ENCODE measurements around the gene KCNQ1. TPM values are rescaled to one million over a fixed set of nuclear protein-coding genes. Genes with fewer than 3 reads are reported as not detected.

KCNQ1 gene
- polyA plus RNA-seq, 1 experiment: not detected

- POLR2A ChIA-PET: no interaction called here
- no peak for DNase-seq (ENCODE audit: low read depth, low spot score)
Observed at GRCh38 chr11:2765491-2765890, 320.7 kb downstream of the KCNQ1 start.

DNA sequence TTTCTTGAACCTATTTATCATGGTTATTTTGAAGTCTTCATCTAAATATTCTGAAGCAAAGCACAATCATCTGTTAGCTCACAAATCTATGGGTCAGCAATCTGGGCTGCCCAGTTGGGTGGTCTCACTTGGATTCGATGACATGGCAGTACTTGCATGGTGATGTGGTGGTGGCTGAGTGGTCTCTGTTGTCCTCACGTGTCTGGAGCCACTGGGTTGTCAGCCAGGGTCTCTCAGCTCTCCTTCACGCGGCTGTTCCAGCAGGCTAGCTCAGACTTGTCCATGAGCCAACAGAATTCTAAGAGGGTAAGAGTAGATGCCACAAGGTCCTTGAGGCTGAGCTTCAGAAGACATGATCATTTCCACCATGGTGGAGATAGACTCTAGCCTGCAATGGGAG is 321.4 kb downstream of the KCNQ1 start:
- H3K27ac ChIP-seq (ENCODE audit: low read depth, low read length): no peak overlapping the region
- CTCF ChIA-PET: no interaction called here
- DNase-seq (ENCODE audit: low read depth, low spot score): no peak

More at GRCh38 chr11:2765491-2765890, 320.7 kb downstream of the KCNQ1 start:
- CTCF ChIA-PET: no interaction called here
- Histone ChIP-seq H3K9me3 (ENCODE audit: control insufficient read depth, insufficient read depth, low read length) (peaks cover 5% of the 10 kb centered on the region), H3K27me3 (ENCODE audit: control insufficient read depth, insufficient read depth, low read length) (peaks cover 2% of the 10 kb centered on the region), H3K27ac (ENCODE audit: low read depth, low read length) (no peak overlapping the region), H3K4me3 (ENCODE audit: low read depth, low read length) (no peak overlapping the region)
- no peak for TF ChIP-seq CTCF (IDR thresholded peaks at IDR 0.05; ENCODE audit: low read depth, low read length)

DNA sequence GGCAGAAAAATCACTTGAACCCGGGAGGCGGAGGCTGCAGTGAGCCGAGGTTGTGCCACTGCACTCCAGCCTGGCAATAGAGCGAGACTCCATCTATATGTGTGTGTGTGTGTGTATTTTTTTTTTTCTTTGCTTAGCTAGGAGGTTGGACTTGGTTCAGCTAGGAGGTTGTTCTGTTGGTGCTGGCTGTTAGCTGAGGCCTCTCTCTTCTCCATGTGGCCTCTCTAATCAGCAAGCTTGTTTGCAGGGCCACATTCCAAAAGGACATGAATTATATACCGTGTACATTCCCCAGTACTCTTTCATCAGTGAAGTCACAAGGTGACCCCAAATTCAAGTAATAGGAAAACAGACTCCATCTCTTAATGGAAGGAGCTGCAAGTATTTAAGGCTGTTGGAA is 322.3 kb downstream of the KCNQ1 start:
- POLR2A ChIA-PET: no interaction called here
- Histone ChIP-seq H3K4me3 (ENCODE audit: low read depth, low read length) (no peak overlapping the region), H3K9me3 (ENCODE audit: control insufficient read depth, insufficient read depth, low read length) (peaks cover 5% of the 10 kb centered on the region), H3K27ac (ENCODE audit: low read depth, low read length) (no peak overlapping the region), H3K27me3 (ENCODE audit: control insufficient read depth, insufficient read depth, low read length) (peaks cover 1% of the 10 kb centered on the region)
- TF ChIP-seq CTCF (IDR thresholded peaks at IDR 0.05; ENCODE audit: low read depth, low read length): no peak
- no peak for DNase-seq (ENCODE audit: low read depth, low spot score)
- CTCF ChIA-PET: no interaction called here

More for the DNA sequence above, 321.4 kb downstream of the KCNQ1 start:
- H3K4me3 ChIP-seq (ENCODE audit: low read depth, low read length): no peak overlapping the region
- POLR2A ChIA-PET: no interaction called here
- H3K9me3 ChIP-seq (ENCODE audit: control insufficient read depth, insufficient read depth, low read length): peaks cover 5% of the 10 kb centered on the region
- H3K27me3 ChIP-seq (ENCODE audit: control insufficient read depth, insufficient read depth, low read length): peaks cover 2% of the 10 kb centered on the region
- no peak for TF ChIP-seq CTCF (IDR thresholded peaks at IDR 0.05; ENCODE audit: low read depth, low read length)

GRCh38 chr11:2767801-2768200 is 323.0 kb downstream of the KCNQ1 start:
- DNase-seq (ENCODE audit: low read depth, low spot score): no peak
- no peaks in the 10 kb centered on the region for H3K27me3 ChIP-seq (ENCODE audit: control insufficient read depth, insufficient read depth, low read length)
- ChIA-PET POLR2A (no interaction called here), CTCF (no interaction called here)
- H3K27ac ChIP-seq (ENCODE audit: low read depth, low read length): no peak overlapping the region
- TF ChIP-seq CTCF (IDR thresholded peaks at IDR 0.05; ENCODE audit: low read depth, low read length): no peak
- no peak overlapping the region for H3K4me3 ChIP-seq (ENCODE audit: low read depth, low read length)
- H3K9me3 ChIP-seq (ENCODE audit: control insufficient read depth, insufficient read depth, low read length): peaks cover 5% of the 10 kb centered on the region

DNA sequence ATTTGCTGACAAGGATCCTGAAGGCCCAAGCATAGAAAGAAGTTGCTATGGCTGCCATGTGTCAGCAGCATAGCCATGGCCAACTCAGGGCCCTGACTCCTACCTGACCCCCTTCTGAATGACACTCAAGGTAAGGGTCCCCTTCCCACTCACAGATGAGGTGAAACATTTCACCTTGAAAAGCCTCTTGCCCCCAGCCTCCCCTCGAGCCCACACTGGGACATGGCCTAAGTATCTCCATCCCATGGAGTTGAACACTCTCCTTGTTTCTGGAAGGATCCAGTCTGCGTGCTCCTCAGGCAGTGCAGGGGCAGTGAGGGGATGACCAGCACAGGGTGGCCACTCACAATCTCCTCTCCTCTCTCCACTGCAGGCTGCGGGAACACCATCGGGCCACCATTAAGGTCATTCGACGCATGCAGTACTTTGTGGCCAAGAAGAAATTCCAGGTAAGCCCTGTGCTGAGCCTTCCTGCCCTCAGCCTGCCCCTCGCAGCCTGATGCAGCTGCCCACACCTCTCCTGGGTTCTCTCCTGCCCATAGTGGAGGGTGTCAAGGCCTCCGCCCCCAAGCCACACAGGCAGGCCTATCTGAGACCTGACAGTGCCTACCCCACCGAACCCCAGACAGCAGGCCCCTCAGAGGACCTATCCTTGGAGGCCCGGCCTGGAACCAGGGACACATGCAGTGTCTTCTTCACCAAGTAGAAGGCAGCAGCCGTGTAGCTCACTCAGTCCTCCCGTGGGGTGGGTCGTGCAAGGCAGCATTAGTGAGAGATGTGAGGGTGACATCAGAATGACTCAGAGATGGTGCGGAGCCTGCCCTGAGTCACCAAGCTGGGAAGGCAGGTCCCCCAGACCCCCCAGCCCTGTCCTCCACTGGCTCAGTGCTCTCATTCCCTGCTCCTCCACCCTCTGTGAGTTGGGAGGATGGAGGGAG is 323.9 kb downstream of the KCNQ1 start:
- CTCF ChIA-PET: no interaction called here
- H3K27ac ChIP-seq (ENCODE audit: low read depth, low read length): peak overlapping the region; percentile 21
- no peak for TF ChIP-seq CTCF (IDR thresholded peaks at IDR 0.05; ENCODE audit: low read depth, low read length)
- peaks cover 5% of the 10 kb centered on the region for H3K9me3 ChIP-seq (ENCODE audit: control insufficient read depth, insufficient read depth, low read length)
- peaks cover 2% of the 10 kb centered on the region for H3K27me3 ChIP-seq (ENCODE audit: control insufficient read depth, insufficient read depth, low read length)
- peak; percentile 34 for DNase-seq (ENCODE audit: low read depth, low spot score)
- no peak overlapping the region for H3K4me3 ChIP-seq (ENCODE audit: low read depth, low read length)
- POLR2A ChIA-PET: no interaction called here

Data from AG04450 (cell line).